Measurements from ENCODE around the gene PLSCR4. TPM values are rescaled to one million over a fixed set of nuclear protein-coding genes. Genes with fewer than 3 reads are reported as not detected.
"Not testable (repeated sequence)": the region's sequence is repeated elsewhere in the genome, so short reads cannot be mapped to it uniquely, and the experiment has no call there.

The PLSCR4 gene
- polyA plus RNA-seq (ENCODE audit: insufficient read length) = 13.1 TPM

GRCh38 chr3:146250449-146251382 is at the start of gene PLSCR4:
PLSCR4 (minus strand) TSS chr3:146251105; CDS start chr3:146222071, 29,034 bp downstream.
- no peak for DNase-seq (ENCODE audit: low read depth)

- not testable (repeated sequence) for DNase-seq (ENCODE audit: low read depth)
Measured at GRCh38 chr3:146293401-146293800, 42.5 kb upstream of the PLSCR4 start.

- no peak for DNase-seq (ENCODE audit: low read depth)
Measured at GRCh38 chr3:146283781-146284445, 33.0 kb upstream of the PLSCR4 start.

GRCh38 chr3:146280864-146281263 is 30.0 kb upstream of the PLSCR4 start:
- DNase-seq (ENCODE audit: low read depth) = no peak

GRCh38 chr3:146279951-146280350 is 29.0 kb upstream of the PLSCR4 start:
- no peak for DNase-seq (ENCODE audit: low read depth)

GRCh38 chr3:146279013-146279412 is 28.1 kb upstream of the PLSCR4 start:
- no peak for DNase-seq (ENCODE audit: low read depth)

- peak; percentile 87 for DNase-seq (ENCODE audit: low read depth)
Measured at GRCh38 chr3:146277953-146278631, 27.2 kb upstream of the PLSCR4 start.

- no peak for DNase-seq (ENCODE audit: low read depth)
Measured at GRCh38 chr3:146275476-146275875, 24.6 kb upstream of the PLSCR4 start.

GRCh38 chr3:146274833-146275232 is 23.9 kb upstream of the PLSCR4 start:
- peak; percentile 96 for DNase-seq (ENCODE audit: low read depth)

- DNase-seq (ENCODE audit: low read depth) = no peak
Measured at GRCh38 chr3:146273721-146274407, 23.0 kb upstream of the PLSCR4 start.

GRCh38 chr3:146271180-146271579 is 20.3 kb upstream of the PLSCR4 start:
- DNase-seq (ENCODE audit: low read depth) = no peak

GRCh38 chr3:146269271-146269670 is 18.4 kb upstream of the PLSCR4 start:
- no peak for DNase-seq (ENCODE audit: low read depth)

- DNase-seq (ENCODE audit: low read depth) = no peak
Measured at GRCh38 chr3:146268535-146269219, 17.8 kb upstream of the PLSCR4 start.

- DNase-seq (ENCODE audit: low read depth) = no peak
Measured at GRCh38 chr3:146265720-146266119, 14.8 kb upstream of the PLSCR4 start.

- no peak for DNase-seq (ENCODE audit: low read depth)
Measured at GRCh38 chr3:146262371-146263110, 11.6 kb upstream of the PLSCR4 start.

- no peak for DNase-seq (ENCODE audit: low read depth)
Measured at GRCh38 chr3:146259880-146260589, 9.1 kb upstream of the PLSCR4 start.

- no peak for DNase-seq (ENCODE audit: low read depth)
Measured at GRCh38 chr3:146256851-146257486, 6.1 kb upstream of the PLSCR4 start.

- not testable (repeated sequence) for DNase-seq (ENCODE audit: low read depth)
Measured at GRCh38 chr3:146252445-146252844, 1.5 kb upstream of the PLSCR4 start.

- no peak for DNase-seq (ENCODE audit: low read depth)
Measured at GRCh38 chr3:146249921-146250320, 984 bp downstream of the PLSCR4 start.

Data from forelimb muscle (tissue), 1 donor.